GM19328 (cell line): ENCODE measurements around the gene ACADS.
"Not testable (repeated sequence)": the region's sequence is repeated elsewhere in the genome, so short reads cannot be mapped to it uniquely, and the experiment has no call there.

Experiments used
- ATAC-seq: cut with Tn5 transposase; IDR thresholded peaks from one replicate; pipeline ENCODE4 v1.9.1; 2021; ENCODE audit warnings: mild to moderate bottlenecking, moderate library complexity; ENCODE audit not compliant: unreplicated experiment

ACADS gene

GRCh38 chr12:120725151-120725658 is 421 bp upstream of the ACADS start:
- ATAC-seq, result no peak

- ATAC-seq, result no peak
These were observed 826 bp downstream of the ACADS start for GRCh38 chr12:120726510-120726793.

GRCh38 chr12:120726961-120727360 is 1.3 kb downstream of the ACADS start:
- ATAC-seq, result no peak

GRCh38 chr12:120732198-120732597 is 6.6 kb downstream of the ACADS start:
- not testable (repeated sequence) for ATAC-seq

GRCh38 chr12:120733574-120733973 is 7.9 kb downstream of the ACADS start:
- no peak for ATAC-seq

GRCh38 chr12:120734210-120734609 is 8.6 kb downstream of the ACADS start:
- no peak for ATAC-seq

GRCh38 chr12:120735181-120735580 is 9.6 kb downstream of the ACADS start:
- ATAC-seq, result no peak

- ATAC-seq, result no peak
These were observed 11.0 kb downstream of the ACADS start for GRCh38 chr12:120736404-120737331.

GRCh38 chr12:120737557-120738251 is 12.1 kb downstream of the ACADS start:
- no peak for ATAC-seq

GRCh38 chr12:120738252-120739030 is 12.8 kb downstream of the ACADS start:
- ATAC-seq, result no peak

GRCh38 chr12:120739031-120739762 is 13.6 kb downstream of the ACADS start:
- no peak for ATAC-seq

- ATAC-seq, result no peak
These were observed 14.4 kb downstream of the ACADS start for GRCh38 chr12:120739821-120740613.

GRCh38 chr12:120740871-120741270 is 15.2 kb downstream of the ACADS start:
- ATAC-seq, result no peak

- no peak for ATAC-seq
These were observed 16.1 kb downstream of the ACADS start for GRCh38 chr12:120741476-120742421.

- ATAC-seq, result no peak
These were observed 19.4 kb downstream of the ACADS start for GRCh38 chr12:120744922-120745493.

- ATAC-seq, result no peak
These were observed 22.6 kb downstream of the ACADS start for GRCh38 chr12:120748242-120748641.

GRCh38 chr12:120749256-120749655 is 23.6 kb downstream of the ACADS start:
- no peak for ATAC-seq

- no peak for ATAC-seq
These were observed 25.2 kb downstream of the ACADS start for GRCh38 chr12:120750806-120751205.
